Measurements from ENCODE around the gene OR2H1.

DNA sequence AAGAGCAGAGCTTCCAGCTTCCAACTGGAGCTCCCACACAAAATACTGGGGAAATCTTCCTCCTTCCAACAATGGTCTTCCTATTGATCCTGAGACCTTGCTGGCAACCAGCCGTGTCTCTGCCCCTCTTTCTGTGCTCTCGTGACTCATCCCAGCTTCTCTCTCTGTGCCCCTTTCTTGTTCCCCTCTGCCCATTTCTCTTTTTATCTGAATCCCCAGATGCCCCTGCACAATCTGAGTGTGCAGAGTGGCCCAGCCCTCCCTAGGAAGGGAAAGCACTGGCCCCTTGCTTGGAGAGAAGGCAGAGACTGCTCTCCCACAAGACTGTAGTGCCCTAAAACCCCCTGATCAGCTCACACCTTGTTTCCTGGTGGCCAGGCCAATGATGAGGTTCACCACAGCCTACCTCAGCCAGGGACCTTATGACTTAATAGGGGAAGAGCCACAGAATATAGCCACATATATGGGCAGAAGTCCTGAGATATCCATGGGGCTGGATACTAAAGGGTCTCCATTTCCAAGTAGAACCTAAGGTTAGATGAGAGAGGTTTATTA, 53.9 kb downstream of the OR2H1 start:
- TF ChIP-seq EZH2 (IDR thresholded peaks at IDR 0.05) = no peak
- TF ChIP-seq, protein P1, sequence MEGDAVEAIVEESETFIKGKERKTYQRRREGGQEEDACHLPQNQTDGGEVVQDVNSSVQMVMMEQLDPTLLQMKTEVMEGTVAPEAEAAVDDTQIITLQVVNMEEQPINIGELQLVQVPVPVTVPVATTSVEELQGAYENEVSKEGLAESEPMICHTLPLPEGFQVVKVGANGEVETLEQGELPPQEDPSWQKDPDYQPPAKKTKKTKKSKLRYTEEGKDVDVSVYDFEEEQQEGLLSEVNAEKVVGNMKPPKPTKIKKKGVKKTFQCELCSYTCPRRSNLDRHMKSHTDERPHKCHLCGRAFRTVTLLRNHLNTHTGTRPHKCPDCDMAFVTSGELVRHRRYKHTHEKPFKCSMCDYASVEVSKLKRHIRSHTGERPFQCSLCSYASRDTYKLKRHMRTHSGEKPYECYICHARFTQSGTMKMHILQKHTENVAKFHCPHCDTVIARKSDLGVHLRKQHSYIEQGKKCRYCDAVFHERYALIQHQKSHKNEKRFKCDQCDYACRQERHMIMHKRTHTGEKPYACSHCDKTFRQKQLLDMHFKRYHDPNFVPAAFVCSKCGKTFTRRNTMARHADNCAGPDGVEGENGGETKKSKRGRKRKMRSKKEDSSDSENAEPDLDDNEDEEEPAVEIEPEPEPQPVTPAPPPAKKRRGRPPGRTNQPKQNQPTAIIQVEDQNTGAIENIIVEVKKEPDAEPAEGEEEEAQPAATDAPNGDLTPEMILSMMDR (IDR thresholded peaks at IDR 0.05) = no peak
